Motor neuron (in vitro differentiated cells): ENCODE measurements around the gene MPLKIP. TPM values are rescaled to one million over a fixed set of nuclear protein-coding genes. Genes with fewer than 3 reads are reported as not detected.
"Not testable (repeated sequence)": the region's sequence is repeated elsewhere in the genome, so short reads cannot be mapped to it uniquely, and the experiment has no call there.

Experiments
- ATAC-seq, 8 experiments: fragments of 200-7000 bp; cut with Tn5 transposase; replicated peaks in 6 of 8; 2 replicates each; pipeline ENCODE4 v1.8.0; 2021; ENCODE audit warnings: mild to moderate bottlenecking in 8 of 8, moderate library complexity in 8 of 8
- H3K27ac ChIP-seq, 2 donors: fragments of 250-450 bp; sonication (Bioruptor Pico); 2 replicates each; pipeline ENCODE4 v1.9.0; 2021; ENCODE audit warnings: antibody characterized with exemption in 2 of 2, mild to moderate bottlenecking in 2 of 2, moderate library complexity in 1 of 2
- H3K4me1 ChIP-seq, 2 donors: fragments of 250-450 bp; sonication (Bioruptor Pico); replicated peaks in 1 of 2; 2 replicates each; pipeline ENCODE4 v1.6.1; 2021; ENCODE audit warnings: antibody characterized with exemption in 2 of 2, mild to moderate bottlenecking in 2 of 2, moderate library complexity in 1 of 2
- H3K4me3 ChIP-seq, 5 donors: fragments of 250-450 bp; sonication (Bioruptor Pico); 2 replicates each; pipeline ENCODE4 v1.9.0; 2021; ENCODE audit warnings: antibody characterized with exemption in 5 of 5, mild to moderate bottlenecking in 5 of 5, moderate library complexity in 4 of 5
- WGBS, 10 experiments: fragments of 450-650 bp; shearing (Covaris generic); methylation state at CpG; one replicate each; pipeline ENCODE4 v1.0.0; 2022; 5-methylcytosine and 5-hydroxymethylcytosine counted together
- in situ Hi-C, 9 experiments: fragments of 400-800 bp; cut with MboI; loops; one replicate each; pipeline ENCODE4 v1.15.0; 2021; ENCODE audit warnings: low sequenced_read_pairs in 9 of 9, low pct_unique_long_range_greater_than_20kb in 2 of 9; ENCODE audit not compliant: unreplicated experiment in 9 of 9
- total RNA-seq, 8 experiments: library from RNA; unstranded; fragments of 300-600 nt; gene quantifications; 2 replicates each; pipeline versions ENCODE4 v1.2.3 to v1.2.4, GENCODE V29; 2022

MPLKIP gene
- total RNA-seq, 8 experiments from 2014 or later = 21.3 to 58.7 (median 33.9) TPM

GRCh38 chr7:40148247-40148580 lies 13.8 kb upstream of the MPLKIP start:
- H3K4me3 ChIP-seq, H3K4me1 ChIP-seq, in situ Hi-C loops, ATAC-seq, H3K27ac ChIP-seq: not testable (repeated sequence)
- 88 to 100% (median 93%) methylated on average over 1 to 5 of the region's 7 CpGs; no CpG with 5 or more reads in 4 of the 10 experiments for WGBS, 10 experiments

GRCh38 chr7:40147371-40148246 lies 13.2 kb upstream of the MPLKIP start:
- H3K4me3 ChIP-seq = no peak overlapping the region
- in situ Hi-C loops = no loop called here
- ATAC-seq = no peak
- no peaks in the 10 kb centered on the region for H3K4me1 ChIP-seq
- H3K27ac ChIP-seq = no peak overlapping the region
- WGBS, 10 experiments = 71 to 100% (median 87%) methylated on average over 3 to 15 of the region's 19 CpGs; no CpG with 5 or more reads in 1 of the 10 experiments

DNA sequence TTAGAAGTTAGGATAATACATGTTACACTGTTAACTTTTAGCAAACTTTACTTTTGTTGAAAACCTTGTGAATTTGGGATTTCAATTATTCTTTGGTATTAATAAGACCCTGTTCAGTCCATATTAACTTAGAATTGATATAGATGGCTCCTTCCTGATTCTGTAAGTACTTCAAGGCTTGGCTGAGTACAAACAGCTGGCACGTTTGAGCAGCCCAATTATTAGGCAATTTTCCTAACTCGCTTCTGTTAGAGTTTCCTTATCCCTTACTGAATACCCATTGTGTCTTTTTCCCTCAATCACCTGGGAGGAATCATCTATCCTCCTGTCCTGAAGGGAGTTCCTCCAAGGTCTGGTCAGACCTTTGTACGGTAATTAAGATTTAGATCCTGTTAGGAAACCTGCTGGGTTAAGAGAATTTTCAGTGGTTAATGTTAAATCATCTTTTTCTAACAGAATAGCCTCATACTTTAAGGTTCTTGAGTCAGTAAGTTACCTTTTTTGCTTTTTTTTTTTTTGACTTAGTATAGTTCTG lies 11.2 kb upstream of the MPLKIP start:
- H3K4me1 ChIP-seq, ATAC-seq, in situ Hi-C loops, H3K27ac ChIP-seq, H3K4me3 ChIP-seq: not testable (repeated sequence)
- 24 to 90% (median 81%) methylated on average over 2 to 3 of the region's 3 CpGs; no CpG with 5 or more reads in 1 of the 10 experiments for WGBS, 10 experiments

DNA sequence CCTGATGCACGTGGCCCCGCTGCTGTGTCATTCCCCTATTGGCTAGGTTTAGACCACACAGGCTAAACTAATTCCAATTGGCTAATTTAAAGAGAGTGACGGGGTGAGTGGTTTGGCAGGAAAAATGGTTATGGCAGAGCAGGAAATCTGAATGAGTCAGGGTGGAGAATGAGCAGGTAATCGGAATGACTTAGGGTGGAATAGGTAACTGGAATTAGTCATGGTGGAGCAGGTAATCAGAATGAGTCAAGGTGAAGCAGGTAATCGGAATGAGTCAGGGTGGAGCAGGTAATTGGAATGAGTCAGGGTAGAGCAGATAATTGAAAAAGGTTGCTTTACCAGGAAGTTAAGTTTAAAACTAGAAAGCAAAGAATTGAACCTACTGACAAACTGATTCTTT lies 7.5 kb upstream of the MPLKIP start:
- ATAC-seq, in situ Hi-C loops: not testable (repeated sequence)
- 88 to 100% (median 95%) methylated on average over 1 to 5 of the region's 5 CpGs; no CpG with 5 or more reads in 2 of the 10 experiments for WGBS, 10 experiments

GRCh38 chr7:40139891-40140290 lies 5.5 kb upstream of the MPLKIP start:
- H3K4me1 ChIP-seq, H3K27ac ChIP-seq, ATAC-seq, H3K4me3 ChIP-seq, in situ Hi-C loops: not testable (repeated sequence)
- 90 to 100% (median 95%) methylated on average over 4 to 13 of the region's 13 CpGs; no CpG with 5 or more reads in 2 of the 10 experiments for WGBS, 10 experiments

More for the DNA sequence above, 7.5 kb upstream of the MPLKIP start:
- not testable (repeated sequence) for H3K4me1 ChIP-seq, H3K27ac ChIP-seq, H3K4me3 ChIP-seq

DNA sequence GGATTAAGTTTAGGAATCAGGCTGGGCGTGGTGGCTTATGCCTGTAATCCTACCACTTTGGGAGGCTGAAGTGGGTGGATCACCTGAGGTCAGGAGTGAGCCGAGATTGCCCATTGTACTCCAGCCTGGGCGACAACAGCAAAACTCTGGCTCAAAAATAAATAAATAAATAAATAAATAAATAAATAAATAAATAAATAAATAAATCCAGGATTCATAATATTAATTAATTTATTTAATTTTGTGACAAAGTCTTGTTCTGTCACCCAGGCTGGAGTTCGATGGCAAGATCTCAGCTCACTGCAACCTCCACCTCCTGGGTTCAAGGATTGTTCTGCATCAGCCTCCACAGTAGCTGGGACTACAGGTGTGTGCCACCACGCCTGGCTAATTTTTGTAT lies 4.6 kb upstream of the MPLKIP start:
- ATAC-seq = no peak
- in situ Hi-C loops = no loop called here
- H3K27ac ChIP-seq = no peak overlapping the region
- 77 to 100% (median 94%) methylated on average over 1 to 4 of the region's 5 CpGs; no CpG with 5 or more reads in 1 of the 10 experiments for WGBS, 10 experiments
- no peak overlapping the region for H3K4me3 ChIP-seq
- no peaks in the 10 kb centered on the region for H3K4me1 ChIP-seq

GRCh38 chr7:40137563-40137962 lies 3.1 kb upstream of the MPLKIP start:
- no peak overlapping the region for H3K4me3 ChIP-seq
- H3K27ac ChIP-seq = no peak overlapping the region
- no peak for ATAC-seq
- 79 to 100% (median 94%) methylated on average over 1 to 2 of the region's 2 CpGs; no CpG with 5 or more reads in 3 of the 10 experiments for WGBS, 10 experiments
- in situ Hi-C loops = no loop called here
- H3K4me1 ChIP-seq = peaks cover 7 to 8% of the 10 kb centered on the region in 2 donors

DNA sequence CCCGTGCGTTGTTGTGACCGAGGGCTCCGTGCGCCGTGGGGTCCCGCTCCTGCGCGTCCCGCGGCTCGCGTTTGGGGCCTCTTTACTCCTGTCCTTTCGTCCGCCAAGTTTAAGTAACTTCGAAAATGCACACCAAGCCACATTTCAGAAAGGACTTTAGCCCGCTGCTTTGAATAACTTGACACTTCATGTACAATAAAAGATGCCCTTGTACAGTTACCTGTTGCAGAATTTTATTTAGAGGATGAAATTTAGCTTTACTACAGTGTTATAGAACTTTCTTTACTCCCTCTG lies 842 bp upstream of the MPLKIP start:
- H3K4me1 ChIP-seq = peaks cover 7 to 8% of the 10 kb centered on the region in 2 donors
- 2 to 50% (median 12%) methylated on average over 1 to 17 of the region's 17 CpGs; no CpG with 5 or more reads in 1 of the 10 experiments for WGBS, 10 experiments
- H3K4me3 ChIP-seq = peak overlapping the region; percentile 62 to 97 (median 88)
- ATAC-seq = peak in 2 of 8 experiments; percentile 15 to 25
- peak overlapping the region in 1 of 2 donors; percentile 95 for H3K27ac ChIP-seq
- in situ Hi-C loops = no loop called here

GRCh38 chr7:40133561-40134427 lies 628 bp downstream of the MPLKIP start:
- Histone ChIP-seq H3K27ac (peak overlapping the region; percentile 87 to 95), H3K4me1 (peaks cover 7 to 8% of the 10 kb centered on the region in 2 donors), H3K4me3 (peak overlapping the region; percentile 62 to 97 (median 88))
- WGBS, 10 experiments = 0 to 1% (median 1%) methylated on average over 2 to 18 of the region's 36 CpGs
- in situ Hi-C loops = no loop called here
- peak; percentile 49 to 65 (median 61) for ATAC-seq

GRCh38 chr7:40122940-40123254 lies 11.5 kb downstream of the MPLKIP start:
- in situ Hi-C loops = no loop called here
- Histone ChIP-seq H3K4me1 (peaks cover 4 to 9% of the 10 kb centered on the region in 2 donors), H3K27ac (no peak overlapping the region), H3K4me3 (no peak overlapping the region)
- 60 to 100% methylated on average over 1 to 2 of the region's 2 CpGs; no CpG with 5 or more reads in 8 of the 10 experiments for WGBS, 10 experiments
- no peak for ATAC-seq

- in situ Hi-C loops, ATAC-seq, H3K4me3 ChIP-seq, H3K4me1 ChIP-seq, H3K27ac ChIP-seq: not testable (repeated sequence)
- 91 to 100% (median 95%) methylated on average over 1 to 14 of the region's 14 CpGs for WGBS, 10 experiments
Measured at GRCh38 chr7:40122100-40122939, 12.1 kb downstream of the MPLKIP start.

DNA sequence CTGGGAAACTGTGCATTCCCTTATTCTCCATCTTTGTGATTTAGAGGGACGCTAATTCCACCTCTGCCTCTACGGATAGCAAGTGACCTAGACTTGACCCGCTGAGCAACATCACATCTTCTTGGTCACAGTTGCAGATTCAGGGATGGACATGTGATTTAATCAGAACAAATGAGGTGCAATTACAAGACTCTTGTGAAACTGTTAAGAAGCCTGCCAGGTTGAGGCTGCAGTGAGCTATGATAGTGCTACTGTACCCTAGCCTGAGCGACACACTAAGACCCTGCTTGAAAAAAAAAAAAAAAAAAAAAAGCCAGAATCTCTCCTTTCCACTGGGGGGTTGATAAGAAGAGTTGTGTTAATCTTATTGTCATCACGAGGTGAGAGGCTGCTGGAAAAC lies 14.4 kb downstream of the MPLKIP start:
- in situ Hi-C loops = no loop called here
- Histone ChIP-seq H3K27ac (no peak overlapping the region), H3K4me3 (no peak overlapping the region), H3K4me1 (peaks cover 4 to 9% of the 10 kb centered on the region in 2 donors)
- WGBS, 10 experiments = 40 to 100% (median 70%) methylated on average over 1 to 5 of the region's 5 CpGs; no CpG with 5 or more reads in 2 of the 10 experiments
- ATAC-seq = peak in 5 of 8 experiments; percentile 62 to 83 (median 72)
